GM19035 (cell line): ENCODE results near the gene FARS2.

Experiments used
- ATAC-seq: cut with Tn5 transposase; IDR thresholded peaks from one replicate; pipeline ENCODE4 v1.9.1; 2021; ENCODE audit not compliant: unreplicated experiment

The FARS2 gene

GRCh38 chr6:5710516-5710915 is 449.2 kb downstream of the FARS2 start:
- no peak for ATAC-seq

GRCh38 chr6:5710936-5711335 is 449.6 kb downstream of the FARS2 start:
- ATAC-seq = no peak

- no peak for ATAC-seq
Measured at GRCh38 chr6:5712349-5713215, 451.3 kb downstream of the FARS2 start.

DNA sequence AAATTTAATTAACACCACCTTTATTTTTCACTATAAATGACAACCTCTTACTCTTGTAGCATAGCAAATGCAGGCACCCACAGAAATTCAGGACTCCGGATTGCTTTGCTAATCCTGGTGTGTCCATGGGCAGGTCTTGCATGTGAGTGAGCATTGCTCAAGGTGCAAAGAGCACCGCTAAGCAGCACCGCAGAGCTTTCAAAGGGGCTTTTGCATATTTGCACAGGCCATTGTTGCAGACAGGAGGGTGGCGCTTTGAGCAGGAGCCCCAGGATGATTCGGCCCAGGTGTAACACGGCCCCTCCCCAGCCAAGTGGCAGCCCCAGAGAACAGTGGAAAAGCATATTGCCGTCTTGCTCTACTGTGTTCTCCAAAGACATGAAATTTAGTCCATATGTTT is 452.2 kb downstream of the FARS2 start:
- no peak for ATAC-seq

- no peak for ATAC-seq
Measured at GRCh38 chr6:5718231-5718947, 457.1 kb downstream of the FARS2 start.

DNA sequence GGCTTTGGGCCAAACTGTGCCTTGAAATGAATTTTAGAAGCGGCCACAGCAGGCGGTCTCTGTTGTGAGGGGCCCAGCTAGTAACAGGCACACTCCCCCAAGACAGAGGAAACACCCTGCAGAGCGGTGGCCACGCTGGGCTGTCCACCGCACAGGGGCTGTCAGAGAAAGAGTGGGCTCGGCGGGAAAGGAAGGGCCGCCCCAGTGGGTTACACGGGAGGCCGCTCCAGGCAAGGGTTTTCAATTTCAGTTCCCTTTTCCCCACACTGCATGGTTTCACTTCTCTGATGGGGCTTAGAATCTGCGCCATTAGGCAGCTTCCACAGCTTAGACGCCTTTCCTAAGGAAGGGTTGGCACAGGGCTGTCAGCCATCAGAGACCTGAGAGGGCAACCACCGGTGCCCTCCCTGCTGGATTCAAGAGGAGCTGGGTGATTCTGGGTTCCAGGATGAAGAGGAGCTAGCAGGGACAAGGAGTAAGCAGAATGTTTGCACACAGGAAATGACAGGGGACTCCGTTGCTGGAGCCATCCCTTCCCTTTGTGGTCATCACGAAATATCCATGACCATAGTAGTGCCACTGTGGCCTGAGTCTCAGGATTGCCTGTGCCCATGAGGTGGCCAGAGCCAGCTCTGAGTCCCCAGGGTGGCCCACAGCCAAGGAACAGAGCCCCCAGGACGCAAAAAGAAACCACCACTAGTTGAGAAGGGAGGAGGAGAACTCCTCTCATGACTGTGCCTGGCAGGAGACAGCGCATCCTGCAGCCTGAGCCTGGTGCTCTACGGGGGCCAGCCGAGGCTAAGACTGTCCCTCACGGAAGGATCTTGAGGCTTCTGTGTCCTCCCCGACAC is 462.8 kb downstream of the FARS2 start:
- peak; percentile 96 for ATAC-seq

DNA sequence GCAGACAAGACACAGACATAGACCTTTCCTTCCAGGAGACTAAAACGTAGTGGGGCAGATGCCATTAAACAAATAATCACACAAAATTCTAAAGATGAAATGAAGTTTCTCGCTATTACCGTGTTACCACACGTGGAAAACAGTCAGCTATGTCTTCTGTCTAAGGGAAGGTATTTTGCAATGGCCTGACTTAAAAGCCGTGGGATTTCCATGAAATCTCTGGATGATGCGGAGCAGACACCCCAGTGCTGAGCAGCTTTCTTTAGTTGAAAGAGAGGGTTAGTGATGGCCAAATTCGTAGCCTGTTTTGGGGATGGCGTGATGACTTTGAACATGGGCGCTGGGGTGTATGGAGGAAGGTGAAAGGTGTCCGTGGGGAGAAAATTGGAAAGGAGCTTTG is 463.6 kb downstream of the FARS2 start:
- ATAC-seq = no peak

GRCh38 chr6:5726976-5727718 is 465.8 kb downstream of the FARS2 start:
- ATAC-seq = no peak

GRCh38 chr6:5728351-5729079 is 467.2 kb downstream of the FARS2 start:
- ATAC-seq = no peak

- ATAC-seq = no peak
Measured at GRCh38 chr6:5729080-5729434, 467.7 kb downstream of the FARS2 start.

- no peak for ATAC-seq
Measured at GRCh38 chr6:5729813-5730517, 468.7 kb downstream of the FARS2 start.

GRCh38 chr6:5730585-5731263 is 469.4 kb downstream of the FARS2 start:
- no peak for ATAC-seq

GRCh38 chr6:5731435-5731834 is 470.1 kb downstream of the FARS2 start:
- no peak for ATAC-seq

- ATAC-seq = no peak
Measured at GRCh38 chr6:5732496-5732895, 471.2 kb downstream of the FARS2 start.

- ATAC-seq = no peak
Measured at GRCh38 chr6:5736016-5736738, 474.9 kb downstream of the FARS2 start.

- ATAC-seq = no peak
Measured at GRCh38 chr6:5737460-5737859, 476.1 kb downstream of the FARS2 start.

- ATAC-seq = no peak
Measured at GRCh38 chr6:5738211-5738610, 476.9 kb downstream of the FARS2 start.

DNA sequence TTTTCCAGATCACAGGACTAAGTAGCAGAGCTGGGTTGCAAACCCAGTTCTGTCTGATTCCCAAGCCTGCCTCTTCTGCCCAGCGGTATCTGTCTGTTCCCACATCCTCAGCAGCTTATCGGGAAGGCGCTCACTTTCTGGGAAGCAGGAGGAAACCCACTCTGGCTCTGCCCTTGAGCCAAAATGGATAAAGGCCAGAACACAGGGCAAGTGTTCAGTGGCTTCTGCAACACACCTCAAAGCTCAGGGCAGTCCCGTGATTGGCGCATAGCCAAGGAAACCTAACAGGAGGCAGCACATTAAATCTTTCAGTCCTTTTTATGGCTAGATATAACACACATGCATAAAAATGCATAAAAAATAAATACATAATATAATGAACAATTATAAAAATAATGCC is 483.2 kb downstream of the FARS2 start:
- ATAC-seq = no peak
